Esophagus squamous epithelium (tissue), 4 donors: ENCODE measurements around the gene C1QTNF1.

Experiments used
- CTCF ChIP-seq, 6 experiments: fragments of 450-650 bp in 4 of 6; fragments of 200-600 bp in 2 of 6; sonication (generic) in 2 of 6; IDR thresholded peaks; one replicate each; pipeline ENCODE4 v1.5.1; 2016 to 2019; ENCODE audit warnings: antibody characterized with exemption in 6 of 6, mild to moderate bottlenecking in 4 of 6, moderate library complexity in 4 of 6
- POLR2A ChIP-seq, 4 donors: fragments of 450-650 bp; IDR thresholded peaks; one replicate each; pipeline ENCODE4 v1.6.1; 2017; ENCODE audit warnings: antibody characterized with exemption in 4 of 4, mild to moderate bottlenecking in 4 of 4, moderate library complexity in 3 of 4

GRCh38 chr17:79045001-79045729 is 21.2 kb downstream of the C1QTNF1 start:
- TF ChIP-seq CTCF (IDR thresholded peaks at IDR 0.05): no peak
- no peak for TF ChIP-seq POLR2A (IDR thresholded peaks at IDR 0.05)
